ENCODE results near the gene SRGAP1.
"Not testable (repeated sequence)": the region's sequence is repeated elsewhere in the genome, so short reads cannot be mapped to it uniquely, and the experiment has no call there.

The SRGAP1 gene

DNA sequence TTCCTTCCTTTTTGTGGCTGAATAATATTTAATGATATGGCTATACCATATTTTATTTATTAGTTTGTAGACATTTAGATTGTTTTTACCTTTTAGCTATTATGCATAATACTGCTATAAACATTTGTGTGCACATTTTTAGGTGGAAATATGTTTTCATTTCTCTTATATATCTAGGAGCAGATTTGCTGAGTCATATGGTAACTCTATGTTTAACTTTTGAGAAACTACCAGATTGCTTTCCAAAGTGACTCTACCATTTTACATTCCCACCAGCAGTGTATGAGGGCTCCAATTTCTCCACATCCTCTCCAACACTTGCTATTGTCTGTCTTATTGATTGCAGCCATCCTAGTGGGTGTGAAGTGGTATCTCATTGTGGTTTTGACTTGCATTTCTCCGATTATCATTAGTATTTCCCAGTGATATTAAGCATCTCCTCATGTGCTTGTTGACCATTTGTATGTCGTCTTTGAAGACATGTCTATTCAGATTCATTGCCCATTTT, 217.4 kb downstream of the SRGAP1 start:
- no peak for DNase-seq

DNA sequence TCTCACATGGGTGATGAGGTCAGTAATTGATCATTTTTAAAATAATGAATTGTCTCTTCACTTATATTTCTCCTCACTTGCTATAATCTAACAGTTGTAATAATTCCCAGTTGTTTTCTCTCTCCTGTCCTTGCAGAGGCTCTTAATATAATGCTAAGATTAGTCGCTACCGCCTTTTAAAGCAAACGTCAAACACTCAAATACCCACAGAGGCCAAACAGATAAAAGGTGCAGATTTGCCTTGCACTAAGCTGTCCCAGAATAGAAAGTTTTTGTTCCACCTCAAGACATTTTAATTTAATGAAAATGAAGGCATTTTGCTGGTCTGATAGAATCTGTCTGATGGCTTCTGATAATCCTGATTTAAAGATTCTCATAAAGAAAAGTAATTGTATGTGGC, 218.6 kb downstream of the SRGAP1 start:
- DNase-seq: no peak

DNA sequence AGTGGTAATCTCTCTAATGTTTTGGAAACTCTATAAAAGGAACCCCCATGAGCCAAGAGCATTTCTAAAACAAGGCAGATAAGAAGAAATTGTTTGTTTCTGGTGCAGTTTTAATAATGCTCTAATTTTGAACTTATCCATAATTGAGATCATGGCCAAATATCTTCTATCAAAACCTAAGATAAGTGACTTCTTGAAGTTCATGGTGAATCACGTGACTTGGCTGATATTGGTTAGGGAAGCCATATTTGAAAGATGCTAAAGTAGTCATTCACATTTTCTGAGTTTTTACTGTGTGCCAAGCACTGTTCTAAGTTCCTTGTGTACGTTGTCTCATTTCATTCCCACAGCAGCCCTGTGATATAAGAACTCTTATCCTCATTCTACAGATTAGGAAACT, 219.7 kb downstream of the SRGAP1 start:
- DNase-seq: no peak

DNA sequence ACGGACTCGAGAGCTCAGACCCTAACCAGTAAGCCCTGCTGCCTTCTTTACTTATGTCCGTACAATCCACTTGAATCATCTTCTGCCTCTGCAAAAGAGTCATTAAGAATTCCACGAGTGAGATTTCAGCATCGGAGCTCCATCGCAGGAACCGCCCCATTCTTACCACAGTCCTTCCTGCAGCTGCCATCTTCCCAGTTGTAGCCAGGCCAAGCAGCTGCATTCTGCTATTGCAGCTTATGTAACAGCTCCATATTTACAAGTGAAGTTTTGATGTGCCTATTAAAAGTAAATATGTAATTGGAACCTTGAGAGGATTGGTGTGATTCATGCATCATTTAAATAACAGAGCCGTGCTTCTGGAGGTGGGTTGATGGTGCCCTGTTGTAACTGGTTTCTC, 220.2 kb downstream of the SRGAP1 start:
- no peak for DNase-seq

DNA sequence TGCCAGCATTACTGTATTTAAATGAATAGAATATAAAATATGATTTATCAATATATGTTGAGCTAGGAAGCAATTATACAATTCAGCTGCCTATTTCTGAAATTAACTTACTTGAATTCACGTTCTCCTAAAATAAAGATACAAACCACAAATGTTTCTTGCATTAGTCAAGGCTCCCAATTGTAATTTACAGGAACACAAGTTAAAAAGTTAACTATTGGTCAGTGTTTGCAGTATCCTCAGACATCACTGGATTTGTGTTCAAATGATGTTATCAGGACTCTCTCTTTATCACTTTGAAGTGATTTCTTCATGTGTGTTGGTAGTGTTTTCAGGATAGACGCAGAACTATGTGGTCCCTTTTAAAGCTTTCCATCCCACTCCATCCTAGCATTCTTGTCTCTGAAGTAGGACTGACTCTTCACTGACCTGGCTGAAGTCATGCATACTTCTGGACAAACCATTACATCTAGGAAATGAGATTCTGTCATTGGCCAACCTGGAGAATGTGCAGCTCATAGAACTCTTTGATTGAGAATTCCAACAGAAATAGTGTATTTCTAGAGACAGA, 221.5 kb downstream of the SRGAP1 start:
- DNase-seq: no peak

DNA sequence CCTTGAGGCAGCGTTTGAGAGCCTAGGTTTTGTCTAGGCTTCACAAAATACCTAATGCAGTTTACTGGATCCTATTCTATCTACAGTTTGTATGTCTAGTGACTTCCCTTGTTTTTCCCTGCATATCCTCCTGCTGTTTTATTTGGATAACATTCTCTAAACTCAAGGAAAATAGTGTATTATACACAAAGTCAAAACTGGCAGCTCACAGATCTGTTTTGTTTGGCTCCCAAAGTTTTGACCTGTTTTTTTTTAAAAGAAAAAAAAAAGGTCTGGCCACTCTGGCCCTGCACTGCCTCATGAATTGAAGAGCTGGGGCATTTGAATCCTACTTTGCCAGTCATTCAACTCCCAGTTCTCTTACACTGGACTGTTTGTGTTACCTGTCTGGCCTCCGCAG, 222.3 kb downstream of the SRGAP1 start:
- no peak for DNase-seq

DNA sequence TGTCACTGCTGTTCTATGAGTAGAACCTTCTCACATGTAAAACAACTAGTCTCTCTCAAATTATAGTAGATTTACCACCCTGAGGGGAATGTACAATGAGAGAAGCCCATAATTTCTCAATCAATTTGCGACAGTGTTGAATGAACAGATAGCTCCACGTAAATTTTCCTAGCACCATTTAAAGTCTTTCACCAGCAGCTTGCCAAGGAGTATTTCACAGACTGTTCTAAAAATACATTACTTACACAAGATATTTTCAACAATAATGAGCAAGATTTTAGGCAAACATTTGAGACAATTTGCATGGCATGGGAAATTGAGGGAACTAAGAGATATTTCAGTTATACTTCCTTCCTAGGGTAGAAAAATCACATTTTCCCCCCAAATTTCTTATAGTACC, 226.0 kb downstream of the SRGAP1 start:
- no peak for DNase-seq

DNA sequence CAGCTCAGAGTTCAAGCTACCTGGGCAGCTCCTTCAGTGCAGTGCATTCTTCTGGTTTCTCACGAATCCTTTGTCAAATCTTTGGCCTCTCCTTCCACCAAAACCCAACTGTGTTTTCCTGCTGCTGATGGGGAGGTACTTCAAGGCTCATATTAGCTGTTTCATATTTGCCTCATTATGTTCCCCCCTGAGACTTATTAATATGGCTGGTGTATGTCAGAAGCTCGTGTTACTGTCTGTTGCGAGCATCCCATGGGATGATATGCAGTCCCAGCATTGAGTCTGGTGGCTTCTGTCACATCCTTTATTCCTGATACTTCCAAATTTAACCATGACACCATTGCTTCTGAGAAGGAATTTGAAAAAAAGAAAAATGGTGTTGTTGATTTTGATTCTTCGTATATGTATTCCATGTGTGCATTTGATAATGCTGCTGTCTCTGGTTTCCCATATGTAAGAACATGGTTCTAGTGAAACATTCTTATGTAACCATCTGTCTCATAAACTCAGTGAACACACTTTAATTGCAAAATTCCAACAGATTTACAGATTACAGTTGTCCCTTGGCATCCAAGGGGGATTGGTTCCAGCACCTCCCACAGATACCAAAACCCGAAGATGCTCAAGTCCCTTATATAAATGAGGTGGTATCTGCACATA, 228.5 kb downstream of the SRGAP1 start:
- DNase-seq: no peak

DNA sequence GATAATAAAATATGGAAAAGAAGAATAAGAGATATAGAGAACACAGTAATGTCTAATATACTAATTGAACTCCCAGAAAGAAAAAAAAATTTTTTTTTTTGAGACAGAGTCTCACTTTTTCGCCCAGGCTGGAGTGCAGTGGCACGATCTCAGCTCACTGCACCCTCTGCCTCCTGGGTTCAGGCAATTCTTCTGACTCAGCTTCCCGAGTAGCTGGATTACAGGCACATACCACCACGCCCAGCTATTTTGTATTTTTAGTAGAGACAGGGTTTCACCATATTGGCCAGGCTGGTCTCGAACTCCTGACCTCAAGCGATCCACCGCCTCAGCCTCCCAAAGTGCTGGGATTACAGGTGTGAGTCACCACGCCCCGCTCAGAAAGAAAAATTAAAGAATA, 232.1 kb downstream of the SRGAP1 start:
- not testable (repeated sequence) for DNase-seq

DNA sequence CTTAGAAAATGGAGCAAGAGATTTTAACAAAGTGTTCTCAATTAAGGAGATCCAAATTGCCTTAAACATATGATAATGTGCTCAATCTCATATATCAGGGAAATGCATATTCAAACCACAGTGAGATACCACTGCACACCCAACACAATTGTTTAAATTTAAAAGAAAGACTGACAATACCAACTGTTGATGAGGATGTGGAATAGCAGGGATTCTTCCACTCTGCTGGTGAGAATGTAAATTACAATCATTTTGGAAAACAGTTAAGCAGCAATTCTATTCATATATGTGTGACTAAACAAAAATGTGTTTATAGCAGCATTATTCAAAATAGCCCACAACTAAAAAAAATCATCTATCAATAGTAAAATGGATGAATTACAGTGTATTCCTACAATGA, 233.4 kb downstream of the SRGAP1 start:
- DNase-seq: no peak

DNA sequence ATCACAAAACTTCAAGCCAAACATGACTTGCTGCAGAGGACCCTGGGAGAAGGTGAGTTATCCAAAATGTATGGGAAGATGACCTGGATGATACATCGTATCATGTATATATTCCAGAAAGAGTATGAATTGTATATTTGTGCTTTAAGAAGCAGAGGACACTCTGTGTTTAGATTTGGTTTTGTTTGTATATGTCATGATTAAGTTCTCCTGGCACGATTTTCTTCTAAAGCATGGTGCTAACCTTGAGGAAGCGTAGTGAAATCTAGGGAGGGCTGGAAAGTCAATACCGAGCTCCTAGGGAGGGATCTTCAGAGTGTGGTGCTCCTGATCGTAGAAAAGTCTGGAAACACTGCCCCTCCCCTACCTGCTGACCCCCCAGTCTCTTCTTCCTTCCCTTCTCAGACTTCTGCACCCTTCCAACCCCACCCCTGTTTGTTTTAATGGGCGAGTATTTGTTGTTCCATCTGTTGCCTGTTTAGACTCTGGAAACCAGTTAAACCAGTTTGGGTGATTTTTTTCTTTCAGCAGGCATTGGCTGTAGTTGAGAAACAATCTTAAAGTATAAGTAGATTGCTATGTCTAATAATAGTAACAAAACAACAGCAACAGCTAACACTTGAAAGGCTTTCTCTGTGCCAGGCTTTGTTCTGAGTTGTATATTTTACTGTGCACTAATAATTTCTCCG, 236.0 kb downstream of the SRGAP1 start:
- no peak for DNase-seq

DNA sequence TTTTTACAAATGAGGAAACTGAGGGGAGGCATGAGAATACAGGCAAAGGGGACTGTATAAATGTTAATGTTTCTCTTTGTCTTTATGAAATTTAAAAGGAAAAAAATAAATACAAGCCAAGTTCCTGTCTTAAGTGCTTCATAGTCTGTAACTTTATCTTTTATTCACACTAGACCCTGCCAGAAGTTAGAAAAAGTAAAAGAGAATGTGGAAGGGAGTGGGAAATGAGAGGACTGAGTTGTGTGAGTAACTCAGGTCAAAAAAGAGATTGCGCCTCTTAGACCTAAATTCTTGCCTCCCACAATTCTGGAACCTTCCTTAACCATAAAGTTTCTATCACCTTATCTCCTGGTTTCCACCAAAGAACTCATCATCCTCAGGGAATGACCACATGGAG, 236.5 kb downstream of the SRGAP1 start:
- DNase-seq: no peak

DNA sequence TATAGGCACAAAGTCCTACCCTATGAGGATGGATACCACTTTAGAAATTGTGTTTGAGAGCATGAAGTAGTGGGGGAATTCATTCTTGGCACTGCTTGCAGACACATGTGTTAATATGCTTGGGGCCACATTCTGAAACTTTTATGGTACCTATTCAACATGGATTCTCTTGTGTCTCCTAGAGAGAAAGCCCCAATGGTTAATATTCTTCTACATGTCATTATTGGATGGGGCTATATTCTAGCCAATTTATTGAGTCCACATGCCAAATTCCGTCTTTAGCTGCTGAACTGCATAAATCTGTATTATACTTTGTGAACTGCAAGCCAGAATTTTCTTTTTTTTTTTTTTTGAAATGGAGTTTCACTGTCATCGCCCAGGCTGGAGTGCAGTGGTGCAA, 237.6 kb downstream of the SRGAP1 start:
- DNase-seq: no peak

DNA sequence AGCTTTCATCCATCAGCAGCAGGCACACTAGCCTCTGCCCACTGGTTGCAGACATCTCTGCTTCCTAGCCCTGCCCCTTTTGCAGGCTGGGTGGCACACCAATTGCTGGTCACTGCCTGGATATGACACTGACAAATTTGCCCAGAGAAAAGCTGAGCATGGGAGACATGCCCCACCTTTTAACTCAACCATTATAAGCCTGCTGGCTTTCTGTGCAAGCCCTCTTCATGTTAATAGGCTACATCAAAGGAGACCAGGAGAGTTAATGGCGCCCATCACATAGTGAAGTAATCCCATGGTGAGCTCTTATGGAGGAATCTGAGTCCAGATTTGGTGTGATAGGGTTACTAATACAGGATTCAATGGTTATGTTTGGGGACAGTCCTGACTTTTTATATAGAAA, 238.4 kb downstream of the SRGAP1 start:
- no peak for DNase-seq

DNA sequence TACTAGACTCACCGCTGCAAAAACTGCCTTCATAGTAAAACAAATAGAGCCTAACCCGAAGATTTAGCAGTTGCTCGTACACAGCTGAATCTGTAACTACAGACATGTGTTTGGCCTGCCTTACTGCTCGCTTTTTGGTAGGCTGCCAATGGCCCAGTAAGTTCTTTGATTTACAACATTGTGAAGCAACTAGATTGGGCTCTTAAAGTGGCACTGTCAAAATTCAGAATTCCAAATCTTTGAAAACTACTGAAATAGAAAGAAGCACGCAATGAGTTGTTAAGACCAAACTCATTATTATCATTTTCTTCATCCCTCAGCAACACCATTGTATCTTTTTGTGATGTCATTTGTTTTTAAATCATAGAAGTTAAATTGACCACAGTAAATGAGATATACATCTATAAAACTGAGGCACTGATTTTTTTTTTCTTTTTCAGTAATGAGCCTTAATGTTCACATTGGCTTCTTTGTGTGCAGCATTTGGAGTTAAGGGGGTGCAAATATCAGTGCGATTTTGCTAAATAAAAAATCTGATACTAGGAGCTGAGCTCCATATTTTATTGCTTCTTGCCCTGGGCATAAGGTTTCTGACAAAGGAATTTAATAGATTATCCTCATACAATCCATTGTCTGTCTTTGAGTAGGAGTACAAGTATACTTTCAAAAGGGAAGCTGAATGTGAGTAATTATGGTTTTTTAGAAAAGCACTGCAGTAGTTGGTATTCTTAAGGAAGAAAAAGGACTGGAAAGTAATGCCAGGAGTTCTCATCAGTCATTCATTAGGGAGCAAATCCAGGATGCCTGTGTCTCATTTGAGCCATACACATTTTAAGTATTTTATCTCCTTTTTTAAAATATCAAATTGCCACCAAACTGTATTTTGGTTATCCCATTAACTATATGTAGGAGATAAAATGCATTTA, 239.0 kb downstream of the SRGAP1 start:
- DNase-seq: no peak

DNA sequence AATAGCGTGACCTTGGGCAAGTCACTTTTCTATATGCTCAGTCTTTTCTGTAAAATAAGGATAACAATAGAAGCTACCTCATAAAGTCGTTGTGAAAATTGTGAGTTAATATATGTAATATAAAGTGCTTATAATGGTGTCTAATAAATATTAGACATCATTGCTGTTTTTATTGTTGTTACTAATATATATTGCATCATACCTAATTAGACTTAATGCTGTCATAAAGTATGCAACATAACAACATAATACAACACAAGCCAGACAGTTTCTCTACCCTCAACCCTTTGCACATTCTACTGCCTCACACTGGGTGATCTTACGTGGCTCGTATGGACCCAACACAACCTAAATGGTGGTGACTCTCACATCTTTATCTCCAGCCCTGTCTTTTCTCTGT, 240.7 kb downstream of the SRGAP1 start:
- no peak for DNase-seq

DNA sequence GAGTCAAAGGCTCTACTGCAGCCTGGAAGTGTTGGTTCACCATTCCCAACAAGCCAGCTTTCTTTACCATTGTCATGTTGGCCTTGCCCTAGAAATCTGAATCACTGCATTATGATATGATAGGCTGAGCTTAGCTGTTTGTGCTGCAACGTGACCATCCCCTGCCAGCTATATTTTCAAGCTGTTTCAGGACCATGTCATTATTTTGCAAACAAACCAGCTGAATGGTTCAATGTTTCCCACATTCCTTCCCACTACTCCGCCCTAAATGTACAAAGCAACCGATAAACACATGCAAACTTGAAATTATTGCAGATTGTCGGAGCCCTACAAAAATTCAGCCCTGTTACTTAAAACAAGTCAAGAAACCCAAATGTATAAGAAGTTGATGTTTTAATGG, 241.5 kb downstream of the SRGAP1 start:
- DNase-seq: no peak

DNA sequence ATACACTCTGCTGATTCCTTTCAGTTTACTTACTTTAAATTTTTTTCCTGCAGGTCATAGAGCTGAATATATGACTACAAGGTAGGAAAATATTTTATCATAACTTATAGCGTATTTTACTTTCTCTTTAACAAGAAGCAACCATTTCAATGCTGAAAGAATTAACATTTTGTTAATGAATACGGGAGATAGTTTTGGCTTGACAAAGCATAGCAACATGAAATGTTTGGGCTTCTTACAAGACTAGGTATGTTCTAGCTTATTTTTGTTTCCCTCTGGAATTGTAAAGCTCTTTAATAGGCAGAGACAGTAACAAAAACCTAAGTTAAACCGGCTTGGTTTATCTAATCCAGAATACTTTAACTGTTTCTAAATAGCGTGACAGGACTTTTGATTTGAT, 242.4 kb downstream of the SRGAP1 start:
- DNase-seq: no peak

DNA sequence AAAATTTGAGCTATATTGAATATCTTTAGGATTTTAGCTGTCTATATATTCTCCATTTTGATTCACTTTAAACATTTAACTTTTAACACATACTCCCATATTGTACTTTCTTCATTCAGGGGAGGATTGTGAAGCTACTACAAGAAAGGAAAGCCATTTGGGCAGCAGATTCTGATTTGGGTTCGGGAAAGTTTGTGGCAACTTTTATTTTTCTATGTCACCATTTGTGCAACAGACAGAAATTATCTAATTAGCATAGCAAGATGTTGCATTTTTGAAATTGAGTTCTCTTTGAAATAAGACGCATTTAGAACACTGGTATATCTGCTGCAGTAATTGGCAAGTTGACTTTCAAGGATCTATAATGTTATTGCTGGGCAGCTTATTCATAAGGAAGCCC, 243.3 kb downstream of the SRGAP1 start:
- DNase-seq: no peak

DNA sequence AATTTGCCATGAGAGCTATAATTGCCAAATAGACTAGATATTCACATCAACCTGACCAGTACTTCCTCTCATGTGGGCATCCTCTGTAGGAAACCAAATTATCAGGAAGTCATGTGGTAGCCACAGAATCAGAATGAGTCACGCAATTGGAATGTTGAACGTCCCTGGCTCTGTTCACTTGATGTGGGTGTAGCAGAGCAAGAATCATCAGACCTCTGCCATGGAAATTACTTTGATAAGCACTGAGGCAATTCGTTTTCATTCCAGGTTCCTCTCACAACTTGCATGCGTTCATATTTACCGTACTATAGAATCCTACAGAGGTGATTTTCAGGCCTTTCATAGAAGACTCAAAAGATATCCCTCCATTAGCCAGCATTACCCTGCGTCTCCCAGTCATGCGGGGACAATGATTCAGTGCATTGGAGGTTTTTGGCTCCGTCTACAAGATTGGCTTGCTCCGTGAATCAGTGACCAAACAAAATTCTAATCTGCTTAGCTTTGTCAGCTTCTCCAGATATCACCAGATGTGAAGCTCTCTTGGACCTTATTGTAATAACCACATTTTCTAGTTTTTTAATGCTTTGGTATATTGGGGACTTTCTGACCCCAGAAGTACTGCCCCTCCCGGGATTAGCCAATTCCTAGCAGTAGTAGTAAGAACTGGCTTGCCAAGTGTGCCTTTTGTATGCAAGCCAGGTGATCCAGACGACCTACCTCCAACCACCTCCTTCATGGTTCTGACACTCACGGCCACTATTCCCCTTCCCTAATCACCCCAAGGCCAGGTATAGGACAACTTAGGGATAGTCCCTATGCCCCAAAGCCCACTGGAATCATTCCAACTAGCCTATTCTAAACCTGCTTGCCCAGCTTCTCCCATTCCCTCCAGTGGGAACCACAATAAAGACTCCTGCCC, 244.2 kb downstream of the SRGAP1 start:
- peak; percentile 6 for DNase-seq

DNA sequence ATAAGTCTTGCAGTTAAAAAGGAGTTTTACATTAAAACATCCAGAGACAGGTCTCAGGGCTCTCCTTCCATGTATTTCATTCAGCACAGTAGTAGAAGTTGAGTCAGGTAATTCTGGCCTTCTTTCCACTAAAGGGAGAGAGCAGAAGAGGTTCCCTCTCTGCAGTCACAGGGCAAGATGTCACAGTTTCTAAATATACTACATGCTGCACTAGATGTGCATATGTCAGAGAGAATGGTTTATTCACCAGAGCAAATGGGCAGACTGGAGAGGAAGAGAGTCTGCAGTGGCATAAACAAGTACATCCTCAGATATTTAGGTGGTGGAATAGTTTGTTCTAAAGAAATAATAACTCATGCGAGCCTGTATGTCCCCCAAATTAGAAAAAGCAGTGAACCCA, 245.5 kb downstream of the SRGAP1 start:
- DNase-seq: no peak

DNA sequence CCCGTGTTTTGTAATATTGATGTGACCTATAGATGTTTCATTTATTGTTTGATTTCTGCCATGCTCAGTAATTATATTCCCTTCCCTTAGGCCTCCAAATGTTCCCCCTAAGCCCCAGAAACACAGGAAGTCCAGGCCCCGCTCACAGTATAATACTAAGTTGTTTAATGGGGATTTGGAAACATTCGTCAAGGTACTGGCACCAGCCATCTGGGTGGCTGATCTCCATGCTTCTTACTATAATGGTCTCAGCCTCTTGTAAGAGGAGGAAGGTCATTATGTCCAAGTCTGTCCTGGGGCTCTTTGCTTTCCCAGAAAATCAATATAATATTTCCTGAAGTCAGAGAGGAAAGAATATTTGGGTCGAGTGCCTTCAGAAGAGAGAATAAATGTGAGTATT, 246.7 kb downstream of the SRGAP1 start:
- no peak for DNase-seq

Data from NCI-H1417 treated with DMSO at 0.1 percent for 48 hours (cell line).